Activated CD8-positive, alpha-beta memory T cell treated with anti-CD3 and anti-CD28 coated beads for 36 hours (primary cell): ENCODE results near the gene NF2. TPM values are rescaled to one million over a fixed set of nuclear protein-coding genes. Genes with fewer than 3 reads are reported as not detected.
"Not testable (repeated sequence)": the region's sequence is repeated elsewhere in the genome, so short reads cannot be mapped to it uniquely, and the experiment has no call there.

ENCODE experiments used
- CTCF ChIA-PET: fragments of 350-600 bp; sonication (Branson Sonifier 250); formaldehyde crosslinking; loops from one replicate; lab custom pipeline; 2021; ENCODE audit warnings: antibody characterized with exemption; lab: Charles Lee
- POLR2A ChIA-PET: fragments of 350-600 bp; sonication (Branson Sonifier 250); formaldehyde crosslinking; loops from one replicate; lab custom pipeline; 2021; ENCODE audit warnings: antibody characterized with exemption; lab: Charles Lee
- total RNA-seq, 2 experiments: library from RNA; stranded (reverse); gene quantifications; one replicate each; pipeline ENCODE4 v1.2.3, GENCODE V29; 2021

The NF2 gene
- 10 to 100 TPM; 54.2 to 54.7 TPM for total RNA-seq

DNA sequence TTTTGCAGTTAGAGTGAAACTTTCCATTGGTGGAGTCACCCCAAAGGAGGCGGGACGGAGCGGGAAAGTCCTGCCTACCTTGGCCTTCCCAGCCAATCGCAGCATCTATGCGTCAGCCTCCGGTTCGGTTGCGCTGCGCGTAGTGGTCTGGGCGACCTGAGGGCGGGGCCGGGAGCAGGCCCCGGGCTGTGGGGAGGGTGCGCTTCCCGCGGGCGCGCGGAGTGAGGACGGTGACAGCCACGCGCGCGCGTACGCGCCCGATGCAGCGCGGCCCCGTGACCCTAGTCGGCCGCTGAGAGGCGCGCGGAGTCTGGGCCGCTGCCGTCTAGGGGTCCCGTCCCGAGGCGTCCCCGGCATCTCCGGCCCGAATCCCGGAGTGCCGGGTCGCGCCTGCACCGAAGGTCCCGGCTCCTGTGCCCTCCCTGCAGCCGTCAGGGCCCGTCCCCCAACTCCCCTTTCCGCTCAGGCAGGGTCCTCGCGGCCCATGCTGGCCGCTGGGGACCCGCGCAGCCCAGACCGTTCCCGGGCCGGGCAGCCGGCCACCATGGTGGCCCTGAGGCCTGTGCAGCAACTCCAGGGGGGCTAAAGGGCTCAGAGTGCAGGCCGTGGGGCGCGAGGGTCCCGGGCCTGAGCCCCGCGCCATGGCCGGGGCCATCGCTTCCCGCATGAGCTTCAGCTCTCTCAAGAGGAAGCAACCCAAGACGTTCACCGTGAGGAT is at the start of gene NF2:
TSS of gene NF2 (plus strand) at position 276 of the 718 bp plus-strand sequence. CDS start at position 642, 366 bp downstream.
- CTCF ChIA-PET, result interaction anchor here (0.9 to 3.9 kb wide), 2 partner anchors 23 to 25 kb away, joined by 4 to 14 read pairs; no protein-coding TSS in a partner anchor
- POLR2A ChIA-PET, result interaction anchor here (0.6 to 0.7 kb wide), 2 partner anchors 19 to 1709 kb away, joined by 3 read pairs; no protein-coding TSS in a partner anchor

DNA sequence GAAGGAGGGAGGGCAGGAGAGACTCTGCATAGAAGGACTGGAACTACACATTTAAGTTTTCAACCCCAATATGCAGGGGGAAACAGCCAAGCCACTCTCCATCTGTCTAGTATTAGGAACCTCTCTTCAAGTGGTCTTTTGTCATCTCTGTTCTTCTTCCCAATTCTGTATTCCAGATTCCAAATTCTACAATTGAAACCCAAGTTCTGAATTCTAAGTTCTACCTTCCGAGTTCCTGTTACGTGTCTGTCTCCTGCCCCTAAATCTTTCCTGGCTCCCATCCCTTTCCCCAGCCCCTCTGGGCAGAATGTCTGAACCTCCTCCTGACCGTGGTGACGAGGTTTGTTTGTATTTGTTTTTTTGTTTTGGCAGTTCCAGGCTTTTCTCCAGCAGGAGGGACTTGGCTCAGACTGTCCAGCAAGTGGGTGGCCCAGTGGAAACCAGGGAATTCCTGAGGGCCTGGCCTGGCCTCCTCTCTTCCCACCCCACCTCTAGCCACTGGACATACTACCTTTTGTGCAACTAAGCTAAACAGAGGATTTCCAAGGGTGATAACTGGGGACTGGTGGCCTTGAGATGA is 48.3 kb upstream of the NF2 start:
- ChIA-PET CTCF (interaction anchor here (2.1 kb wide), 1 partner anchor 166 kb away, joined by 6 read pairs; the partner anchor contains the start of gene AP1B1), POLR2A (no interaction called here)

DNA sequence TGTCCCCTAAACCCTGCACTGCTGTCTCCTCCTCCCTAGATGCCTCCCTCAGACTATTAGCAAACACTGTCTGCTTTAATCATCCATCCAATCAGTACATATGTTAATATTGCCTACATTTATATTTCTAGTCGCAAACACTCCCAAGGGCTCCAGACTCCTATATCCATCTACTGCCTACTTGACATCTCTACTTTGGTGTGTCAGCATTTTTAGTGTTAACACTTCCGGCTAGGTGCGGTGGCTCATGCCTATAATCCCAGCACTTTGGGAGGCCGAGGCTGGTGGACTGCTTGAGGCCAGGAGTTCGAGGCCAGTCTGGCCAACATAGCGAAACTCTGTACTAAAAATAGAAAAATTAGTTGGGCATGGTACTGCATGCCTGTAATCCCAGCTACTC is 44.4 kb upstream of the NF2 start:
- ChIA-PET POLR2A (no interaction called here), CTCF (no interaction called here)

DNA sequence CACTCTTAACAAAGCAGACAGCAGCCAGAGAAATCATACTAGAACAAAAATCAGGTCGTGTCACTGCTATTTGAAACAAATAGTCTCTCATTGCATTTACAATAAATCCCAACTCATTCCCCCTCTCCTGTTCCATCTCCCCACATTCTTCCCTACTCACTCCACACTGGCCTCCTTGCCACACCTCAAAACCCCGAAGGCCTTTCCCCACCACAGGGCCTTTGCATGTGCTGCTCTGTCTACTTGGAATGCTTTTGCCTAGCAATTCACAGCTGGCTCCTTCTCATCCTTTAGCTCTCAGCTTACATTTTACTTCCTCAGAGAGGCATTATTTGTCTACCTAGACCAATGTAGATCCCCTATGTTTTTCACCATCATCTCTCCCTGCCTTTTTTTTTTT is 43.6 kb upstream of the NF2 start:
- POLR2A ChIA-PET, result no interaction called here
- CTCF ChIA-PET, result no interaction called here

DNA sequence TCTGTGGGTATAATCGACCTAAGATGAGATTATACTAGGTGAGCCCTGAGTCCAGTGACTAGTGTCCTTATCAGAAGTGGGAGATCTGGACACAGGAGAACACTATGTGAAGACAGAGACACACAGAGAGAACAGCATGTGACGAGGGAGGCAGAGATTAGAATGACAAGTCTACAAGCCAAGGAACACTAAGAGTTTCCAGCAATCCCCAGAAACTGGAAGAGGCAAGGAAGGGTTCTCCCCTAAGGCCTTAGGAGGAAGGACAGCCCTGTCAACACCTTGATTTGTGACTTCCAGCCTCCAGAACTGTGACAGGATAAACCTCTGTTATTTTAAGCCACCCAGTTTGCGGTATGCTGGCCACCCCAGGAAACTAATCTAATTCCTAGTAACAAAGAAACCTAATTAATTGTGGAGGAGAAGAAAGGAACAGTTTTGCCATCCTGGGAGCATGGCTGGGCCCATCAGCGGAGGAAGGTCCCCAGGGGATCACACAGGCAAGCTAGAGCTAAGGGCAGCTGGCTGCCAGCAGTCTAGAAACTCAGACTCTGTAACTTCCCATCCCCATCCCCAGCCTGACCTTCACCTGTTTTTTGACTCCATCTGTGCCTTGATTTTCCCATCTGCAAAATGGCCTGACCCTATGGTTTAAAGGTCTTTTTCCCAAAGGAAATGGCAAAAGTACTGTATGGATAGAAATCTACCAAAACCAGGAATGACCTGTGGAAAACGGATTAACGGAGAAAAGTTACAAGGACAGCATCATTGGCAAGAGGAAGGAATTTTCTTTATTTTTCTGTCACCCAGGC is 39.6 kb upstream of the NF2 start:
- POLR2A ChIA-PET, result interaction anchor here (0.5 kb wide), 1 partner anchor 13 kb away, joined by 3 read pairs; no protein-coding TSS in a partner anchor

DNA sequence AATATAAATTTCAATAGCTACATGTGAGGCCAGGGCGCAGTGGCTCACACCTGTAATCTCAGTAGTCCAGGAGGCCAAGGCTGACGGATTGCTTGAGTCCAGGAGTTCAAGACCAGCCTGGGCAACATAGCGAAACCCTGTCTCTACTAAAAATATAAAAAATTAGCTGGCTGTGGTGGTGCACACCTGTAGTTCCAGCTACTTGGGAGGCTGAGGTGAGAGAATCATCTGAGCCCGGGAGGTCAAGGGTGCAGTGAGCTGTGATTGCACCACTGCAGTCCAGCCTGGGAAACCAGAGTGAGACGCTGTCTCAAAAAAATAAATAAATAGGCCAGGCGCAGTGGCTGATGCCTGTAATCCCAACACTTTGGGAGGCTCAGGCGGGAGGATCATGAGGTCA is 36.9 kb upstream of the NF2 start:
- POLR2A ChIA-PET, result not testable (repeated sequence)
- CTCF ChIA-PET, result interaction anchor here (0.8 to 1.7 kb wide), 2 partner anchors 13 to 172 kb away, joined by 3 read pairs; partner anchors contain the start of gene THOC5

More for the DNA sequence above, 39.6 kb upstream of the NF2 start:
- CTCF ChIA-PET, result no interaction called here

DNA sequence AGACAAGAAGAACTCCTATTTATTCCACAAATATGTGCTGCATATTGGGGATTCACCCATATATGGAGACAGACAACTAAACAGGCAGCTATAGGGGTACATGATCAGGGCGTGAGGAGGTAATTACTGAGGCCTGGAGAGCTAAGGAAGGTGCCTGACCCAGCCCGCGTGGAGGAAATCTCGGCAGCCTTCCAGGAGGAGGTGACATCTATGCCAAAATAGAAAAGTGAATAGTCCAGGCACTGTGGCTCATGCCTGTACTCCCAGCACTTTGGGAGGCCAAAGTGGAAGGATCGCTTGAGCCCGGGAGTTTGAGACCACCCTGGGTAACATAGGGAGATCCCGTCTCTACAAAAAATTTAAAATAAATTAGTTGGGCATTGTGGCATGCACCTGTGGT is 36.1 kb upstream of the NF2 start:
- CTCF ChIA-PET, result interaction anchor here (1.7 kb wide), 1 partner anchor 173 kb away, joined by 3 read pairs; no protein-coding TSS in a partner anchor
- POLR2A ChIA-PET, result no interaction called here

DNA sequence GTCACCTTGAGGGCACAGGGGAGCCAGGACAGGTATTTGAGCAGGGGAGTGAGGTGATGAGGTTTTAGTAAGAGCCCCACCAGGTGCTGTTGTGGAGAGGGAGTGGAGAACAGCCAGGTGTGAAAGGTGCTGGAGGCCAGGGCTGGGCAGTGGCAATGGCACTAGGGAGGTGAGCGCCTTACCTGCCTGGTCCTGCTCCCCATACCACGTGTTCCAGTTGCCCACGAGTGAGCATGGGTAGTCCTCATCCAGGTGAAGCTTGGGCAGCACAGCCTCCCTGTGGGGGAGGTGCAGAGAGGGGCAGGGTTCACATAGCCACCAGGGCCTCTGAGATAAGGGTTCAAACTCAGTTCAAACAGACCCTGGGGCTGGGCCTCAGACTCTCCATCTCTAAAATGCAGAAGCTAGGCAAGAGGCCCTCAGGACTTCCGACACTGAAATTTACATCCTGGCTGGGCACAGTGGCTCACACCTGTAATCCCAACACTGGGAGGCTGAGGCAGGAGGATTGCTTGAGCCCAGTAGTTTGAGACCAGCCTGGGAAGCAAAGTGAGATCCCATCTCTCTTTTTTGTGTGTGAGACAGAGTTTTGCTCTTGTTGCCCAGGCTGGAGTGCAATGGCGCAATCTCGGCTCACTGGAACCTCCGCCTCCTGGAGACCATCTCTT is 34.3 kb upstream of the NF2 start:
- ChIA-PET CTCF (no interaction called here), POLR2A (no interaction called here)

DNA sequence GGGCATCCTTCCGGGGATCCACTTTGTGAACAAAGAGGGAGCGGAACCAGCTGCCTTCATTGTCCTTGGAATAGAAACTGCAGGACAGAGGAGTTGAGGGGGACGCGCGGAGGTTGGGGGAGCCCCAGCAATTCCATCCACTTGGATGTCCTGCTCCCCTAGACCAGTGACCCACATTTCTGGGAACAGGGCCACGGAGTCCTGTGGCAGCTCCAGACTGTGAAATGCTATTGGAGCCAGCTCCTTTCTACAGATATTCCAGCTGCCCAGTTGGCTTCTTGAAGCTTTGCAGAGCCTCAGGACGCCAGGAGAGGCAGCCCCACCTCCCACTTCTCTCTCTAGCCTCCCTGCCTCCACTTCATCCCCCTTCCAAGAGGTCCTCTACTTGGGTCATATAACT is 33.0 kb upstream of the NF2 start:
- CTCF ChIA-PET, result no interaction called here
- POLR2A ChIA-PET, result no interaction called here

DNA sequence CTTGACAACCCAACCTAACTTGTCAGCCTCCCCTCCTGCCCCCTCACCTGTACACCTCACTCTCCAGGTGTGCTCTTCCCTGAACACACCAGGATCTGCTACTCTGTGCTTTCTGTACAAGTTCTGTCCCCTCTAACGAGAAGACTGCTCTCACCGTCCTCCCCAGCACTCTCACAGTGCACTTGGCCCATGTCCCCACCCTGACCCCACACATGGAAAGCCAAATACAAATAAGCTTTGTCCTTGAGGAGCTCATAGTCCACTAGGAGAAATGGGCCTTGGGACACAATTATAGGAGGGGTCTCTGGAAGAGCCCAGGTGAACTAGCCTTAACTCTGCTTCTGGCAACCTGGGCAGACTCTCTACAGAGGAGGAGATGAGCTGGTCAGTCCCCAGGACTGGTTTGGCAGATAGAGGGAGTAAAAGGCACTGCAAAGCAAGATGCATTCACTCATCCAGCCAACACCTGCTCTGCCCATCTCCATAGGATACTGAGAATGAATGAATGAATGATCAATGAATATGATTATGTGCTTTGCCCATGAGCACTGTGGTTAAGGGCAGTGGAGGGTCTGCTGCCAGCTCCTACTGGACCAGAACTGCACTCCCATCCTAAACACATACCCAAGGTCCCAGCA is 32.4 kb upstream of the NF2 start:
- ChIA-PET CTCF (no interaction called here), POLR2A (no interaction called here)

DNA sequence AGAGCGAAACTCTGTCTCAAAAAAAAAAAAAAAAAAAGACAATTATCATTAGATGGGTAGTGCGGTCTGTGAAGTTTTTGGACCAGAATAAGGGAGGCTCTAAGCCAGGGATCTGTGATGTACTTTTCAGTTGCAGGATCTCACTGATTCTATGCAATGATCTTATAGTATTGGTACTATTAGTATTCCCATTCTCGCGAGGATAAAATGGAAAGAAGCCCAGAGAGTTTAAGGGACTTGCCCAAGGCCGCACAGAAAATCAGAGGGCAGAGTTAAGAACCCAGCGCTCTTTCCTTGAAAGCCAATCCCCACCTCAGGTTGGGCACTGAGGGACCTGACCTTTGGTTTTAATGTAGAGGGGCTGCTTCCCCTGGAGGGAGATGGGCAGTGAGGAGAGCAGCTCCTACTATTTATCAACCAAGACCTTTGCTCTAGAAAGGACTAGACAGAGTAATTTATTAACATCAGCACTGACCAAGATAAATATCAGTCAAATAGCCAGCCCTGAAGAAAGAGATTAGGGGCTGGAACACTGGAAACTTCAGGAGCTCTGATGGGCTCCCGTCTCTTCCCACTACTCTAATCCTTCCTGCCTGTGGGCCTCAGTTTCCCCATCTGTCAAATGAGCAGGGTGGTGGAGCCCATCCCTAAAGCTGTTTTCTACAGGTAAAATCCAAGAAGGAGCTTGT is 28.5 kb upstream of the NF2 start:
- ChIA-PET CTCF (interaction anchor here (0.8 kb wide), 1 partner anchor 10 kb away, joined by 3 read pairs; no protein-coding TSS in a partner anchor), POLR2A (no interaction called here)

DNA sequence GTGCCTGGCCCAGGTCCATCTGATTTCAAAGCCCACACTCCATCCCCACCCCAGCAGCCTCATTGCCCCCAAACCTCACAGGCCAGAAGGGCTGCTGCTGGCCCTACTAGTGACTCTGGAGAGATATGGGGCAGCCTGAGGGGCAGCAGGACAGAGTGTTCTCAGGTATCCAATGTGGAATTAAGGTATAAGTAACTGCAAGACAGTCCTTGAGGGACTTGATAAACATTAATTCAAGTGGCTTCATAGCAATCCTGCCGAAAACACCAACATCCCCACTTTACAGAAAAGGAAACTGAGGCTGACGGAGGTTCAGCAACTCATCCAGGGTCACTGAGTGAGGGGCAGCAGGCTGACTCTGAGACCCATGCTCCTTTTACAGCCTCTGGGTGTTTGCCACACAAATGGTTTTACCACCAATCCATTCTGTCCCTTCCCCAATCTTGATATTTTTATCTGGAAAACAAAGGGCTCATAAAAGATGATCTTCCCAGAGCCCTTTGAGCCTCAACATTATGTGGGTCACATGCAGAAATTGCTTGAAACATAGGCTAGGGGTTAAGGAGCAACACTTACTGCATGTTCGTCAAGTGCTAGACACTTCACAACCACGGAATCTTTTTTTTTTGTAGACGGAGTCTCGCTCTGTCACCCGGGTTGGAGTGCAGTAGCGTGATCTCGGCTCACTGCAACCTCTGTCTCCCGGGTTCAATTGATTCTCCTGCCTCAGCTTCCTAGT is 24.8 kb upstream of the NF2 start:
- ChIA-PET POLR2A (no interaction called here), CTCF (interaction anchor here (0.9 kb wide), 1 partner anchor 26 kb away, joined by 4 read pairs; no protein-coding TSS in a partner anchor)

DNA sequence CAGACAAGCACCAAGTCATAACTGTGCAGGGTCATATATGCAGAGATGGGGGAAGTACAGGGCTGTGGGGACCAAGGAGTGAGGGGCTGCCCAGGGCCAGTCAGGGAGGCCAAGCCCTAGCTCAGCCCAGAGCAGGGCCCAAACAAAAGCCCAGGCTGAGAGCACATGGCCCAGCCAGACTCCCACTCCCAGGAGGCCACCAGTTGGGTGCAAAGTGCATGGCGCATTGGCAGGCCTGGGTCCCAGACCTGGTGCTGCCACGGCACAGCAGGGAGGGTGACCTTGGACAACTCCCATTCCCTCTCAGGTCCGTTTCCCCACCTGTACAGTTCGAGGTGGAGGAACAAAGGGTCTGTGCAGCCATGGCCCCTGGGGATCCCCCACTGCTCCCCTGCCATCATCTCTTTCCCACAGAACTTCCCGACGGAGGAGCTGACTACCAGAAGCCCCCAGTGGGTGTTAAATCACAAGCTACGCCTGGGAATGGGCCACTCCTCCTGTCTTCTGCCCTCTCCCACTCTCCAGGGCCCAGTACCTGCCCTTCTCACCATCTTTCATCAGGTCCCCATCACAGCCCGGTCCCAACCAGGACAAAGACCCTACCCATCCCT is 23.1 kb upstream of the NF2 start:
- ChIA-PET CTCF (interaction anchor here (0.7 kb wide), 1 partner anchor 629 kb away, joined by 3 read pairs; no protein-coding TSS in a partner anchor), POLR2A (interaction anchor here (1.6 kb wide), 1 partner anchor 26 kb away, joined by 9 read pairs; the partner anchor contains the start of gene THOC5)

DNA sequence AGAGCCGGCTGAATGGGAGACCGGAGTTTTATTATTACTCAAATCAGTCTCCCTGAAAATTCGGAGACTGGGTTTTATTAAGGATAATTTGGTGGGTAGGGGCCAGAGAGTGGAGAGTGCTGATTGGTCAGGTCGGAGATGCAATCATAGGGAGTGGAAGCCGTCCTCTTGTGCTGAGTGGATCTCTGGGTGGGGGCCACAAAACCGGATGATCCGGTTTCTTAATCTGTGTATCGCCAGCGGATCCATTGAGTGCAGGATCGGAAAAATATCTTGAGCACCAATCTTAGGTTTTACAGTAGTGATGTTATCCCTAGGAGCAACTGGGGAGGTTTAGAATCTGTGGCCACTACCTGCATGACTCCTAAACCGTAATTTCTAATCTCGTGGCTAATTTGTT is 21.6 kb upstream of the NF2 start:
- ChIA-PET CTCF (interaction anchor here (0.6 to 0.7 kb wide), 2 partner anchors 52 to 336 kb away, joined by 3 to 4 read pairs; no protein-coding TSS in a partner anchor), POLR2A (interaction anchor here (0.6 kb wide), 1 partner anchor 237 kb away, joined by 3 read pairs; no protein-coding TSS in a partner anchor)

DNA sequence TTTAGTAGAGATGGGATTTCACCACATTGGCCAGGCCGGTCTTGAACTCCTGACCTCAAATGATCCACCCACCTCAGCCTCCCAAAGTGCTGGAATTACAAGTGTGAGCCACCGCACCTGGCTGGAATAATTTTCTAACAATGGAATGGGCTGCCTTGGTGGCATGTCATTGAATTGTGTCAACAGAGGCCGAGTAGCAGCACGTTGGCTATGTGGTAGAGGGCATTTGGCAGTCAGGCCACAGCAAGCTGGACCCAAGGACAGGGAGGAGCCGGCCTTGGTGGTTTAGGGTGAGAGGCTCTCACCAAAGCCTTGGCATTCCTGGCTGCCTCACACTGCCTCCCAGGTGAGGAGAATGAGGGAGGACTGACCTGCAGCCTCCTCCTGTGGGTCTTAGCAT is 18.5 kb upstream of the NF2 start:
- ChIA-PET POLR2A (interaction anchor here (0.7 kb wide), 1 partner anchor 19 kb away, joined by 3 read pairs; the partner anchor contains the start of gene NF2), CTCF (interaction anchor here (1.0 kb wide), 1 partner anchor 10 kb away, joined by 3 read pairs; no protein-coding TSS in a partner anchor)

DNA sequence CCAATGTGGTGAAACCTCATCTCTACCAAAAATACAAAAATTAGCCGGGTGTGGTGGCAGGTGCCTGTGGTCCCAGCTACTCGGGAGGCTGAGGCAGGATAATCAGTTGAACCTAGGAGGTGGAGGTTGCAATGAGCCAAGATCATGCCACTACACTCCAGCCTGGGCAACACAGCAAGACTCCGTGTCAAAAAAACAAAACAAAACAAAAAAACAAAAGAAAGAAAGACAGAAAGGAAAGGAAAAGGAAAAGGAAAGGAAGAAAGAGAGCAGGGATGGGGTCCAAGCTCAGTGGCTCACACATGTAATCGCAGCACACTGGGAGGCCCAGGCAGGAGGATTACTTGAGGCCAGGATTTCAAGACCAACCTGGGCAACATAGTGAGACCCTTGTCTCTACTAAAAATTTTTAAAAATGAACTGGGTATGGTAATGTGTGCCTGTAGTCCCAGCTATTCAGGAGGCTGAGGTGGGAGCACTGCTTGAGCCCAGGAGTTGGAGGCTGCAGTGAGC is 17.2 kb upstream of the NF2 start:
- CTCF ChIA-PET, POLR2A ChIA-PET: not testable (repeated sequence)
